Mammary epithelial cell (primary cell): ENCODE results near the gene ROCK2.

Source experiments
- CTCF ChIP-seq, 2 donors: IDR thresholded peaks in 1 of 2; conservative IDR thresholded peaks in 1 of 2; 2 replicates each; pipeline ENCODE4 v1.5.1; 2011 to 2012; ENCODE audit warnings: inconsistent platforms in 2 of 2, low read length in 2 of 2, mild to moderate bottlenecking in 2 of 2, control low read depth in 1 of 2, low read depth in 1 of 2; ENCODE audit not compliant: insufficient read depth in 1 of 2; ENCODE audit errors: extremely low read depth in 1 of 2
- EZH2 ChIP-seq: IDR thresholded peaks from 2 replicates; pipeline ENCODE4 v1.6.1; 2012; ENCODE audit warnings: low read length, inconsistent platforms, borderline replicate concordance

GRCh38 chr2:11355194-11356053 is 11.0 kb upstream of the ROCK2 start:
- TF ChIP-seq CTCF (conservative IDR thresholded peaks at IDR 0.05 in 1 of 2, IDR thresholded peaks at IDR 0.05 in 1 of 2; ENCODE audit: extremely low read depth in 1 of 2, insufficient read depth in 1 of 2, low read depth in 1 of 2, low read length in 2 of 2) (no peak), EZH2 (no peak)
